LNCAP (cell line): ENCODE measurements around the gene TMEM221.

Source experiments
- CTCF ChIP-seq: fragments of 450-650 bp; IDR thresholded peaks from 2 replicates; pipeline ENCODE4 v1.5.1; 2017; ENCODE audit warnings: mild to moderate bottlenecking

TMEM221 gene

DNA sequence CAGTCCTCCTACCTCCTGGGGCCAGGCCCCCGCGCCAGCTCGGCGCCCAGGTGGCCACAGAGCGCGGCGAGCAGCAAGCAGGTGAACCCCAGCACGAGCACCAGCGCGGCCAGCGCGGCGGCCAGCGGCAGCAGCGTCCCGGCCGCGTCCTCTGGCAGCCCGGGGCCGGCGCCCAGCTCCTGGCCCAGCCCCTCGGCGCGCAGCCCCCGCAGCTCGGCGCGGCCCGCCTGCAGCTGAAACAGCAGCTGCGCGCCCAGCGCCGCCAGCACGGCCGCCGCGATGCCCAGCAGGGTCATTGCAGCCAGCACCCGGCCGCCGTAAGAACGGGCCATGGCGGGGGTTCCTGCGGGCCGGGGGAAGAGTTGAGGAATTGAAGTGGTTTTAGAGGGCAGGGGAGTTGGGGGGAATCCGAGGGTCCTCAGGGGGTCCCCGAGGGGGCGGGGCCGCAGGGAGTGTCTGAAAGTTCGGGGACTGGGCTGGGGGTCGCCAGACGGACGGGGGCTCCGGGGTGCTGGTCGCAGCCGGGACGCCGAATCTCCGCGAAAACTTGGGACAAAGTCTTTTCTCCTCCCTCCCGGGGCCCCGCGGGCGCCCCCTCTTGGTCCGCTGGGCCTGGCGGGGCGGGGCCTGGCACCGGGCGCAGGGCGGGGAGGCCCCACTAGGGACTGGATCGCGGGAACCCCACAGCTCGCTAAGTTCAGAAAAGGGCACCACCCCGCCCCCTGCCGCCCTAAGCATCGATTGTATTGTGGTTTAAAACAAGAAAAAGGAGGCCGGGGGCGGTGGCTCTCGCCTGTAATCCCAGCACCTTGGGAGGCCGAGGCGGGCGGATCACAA is at the start of gene TMEM221:
Gene TMEM221 (minus strand): TSS at position 538 of the 837 bp plus-strand sequence. CDS start 206 bp downstream, at position 332.
- TF ChIP-seq CTCF, result peak; percentile 38

DNA sequence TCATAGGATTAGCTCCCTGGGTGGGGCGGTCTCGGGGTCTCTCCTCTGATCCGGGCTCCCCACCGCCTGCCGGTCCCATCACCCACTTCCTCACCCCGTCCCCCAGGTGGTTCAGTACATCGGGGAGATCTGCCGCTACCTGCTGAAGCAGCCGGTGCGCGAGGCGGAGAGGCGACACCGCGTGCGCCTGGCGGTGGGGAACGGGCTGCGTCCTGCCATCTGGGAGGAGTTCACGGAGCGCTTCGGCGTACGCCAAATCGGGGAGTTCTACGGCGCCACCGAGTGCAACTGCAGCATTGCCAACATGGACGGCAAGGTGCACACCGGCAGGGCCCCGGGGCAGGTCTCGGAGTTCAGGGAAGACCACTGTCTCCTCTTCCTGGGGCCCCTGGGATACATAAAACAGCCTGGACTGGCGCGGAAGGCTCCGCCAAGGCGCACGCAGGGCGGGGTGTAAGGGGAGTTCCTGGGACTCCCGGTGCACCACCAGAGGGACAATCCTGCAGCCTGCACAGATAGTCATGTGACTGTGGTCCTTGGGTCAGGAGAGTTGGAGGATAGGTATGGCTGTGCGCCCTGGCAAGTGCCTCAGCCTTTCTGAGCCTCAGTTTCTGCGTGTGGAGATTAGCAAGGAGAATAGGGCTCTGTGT is 48.8 kb upstream of the TMEM221 start:
- no peak for TF ChIP-seq CTCF

DNA sequence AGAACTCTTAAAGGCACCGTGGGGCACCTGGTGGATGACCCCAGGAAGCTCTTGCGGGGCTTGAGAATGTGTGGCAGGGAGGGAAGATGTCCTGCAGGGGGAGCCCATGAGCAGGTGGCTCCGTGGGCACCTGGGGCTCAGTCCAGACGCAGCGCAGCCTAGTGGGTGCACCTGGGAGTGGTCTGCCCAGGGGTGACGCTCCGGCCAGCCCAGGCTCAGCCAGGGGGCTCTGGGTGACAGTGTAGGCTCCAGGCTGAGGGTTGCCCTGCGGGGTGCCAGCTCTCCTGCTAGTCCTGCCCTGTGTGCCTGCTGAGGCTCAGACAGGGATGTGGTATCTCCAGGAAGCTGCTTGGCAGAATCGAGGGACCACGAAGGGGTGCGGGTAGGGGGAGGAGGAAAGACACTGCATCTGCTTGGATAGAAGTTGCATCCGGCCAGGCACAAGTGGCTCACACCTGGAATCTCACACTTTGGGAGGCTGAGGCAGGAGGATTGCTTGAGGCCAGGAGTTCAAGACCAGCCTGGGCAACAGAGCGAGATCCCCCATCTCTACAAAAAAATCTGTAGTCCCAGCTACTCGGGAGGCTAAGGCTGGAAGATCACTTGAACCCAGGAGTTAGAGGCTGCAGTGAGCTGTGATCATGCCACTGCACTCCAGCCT is 48.0 kb upstream of the TMEM221 start:
- peak; percentile 88 for TF ChIP-seq CTCF

DNA sequence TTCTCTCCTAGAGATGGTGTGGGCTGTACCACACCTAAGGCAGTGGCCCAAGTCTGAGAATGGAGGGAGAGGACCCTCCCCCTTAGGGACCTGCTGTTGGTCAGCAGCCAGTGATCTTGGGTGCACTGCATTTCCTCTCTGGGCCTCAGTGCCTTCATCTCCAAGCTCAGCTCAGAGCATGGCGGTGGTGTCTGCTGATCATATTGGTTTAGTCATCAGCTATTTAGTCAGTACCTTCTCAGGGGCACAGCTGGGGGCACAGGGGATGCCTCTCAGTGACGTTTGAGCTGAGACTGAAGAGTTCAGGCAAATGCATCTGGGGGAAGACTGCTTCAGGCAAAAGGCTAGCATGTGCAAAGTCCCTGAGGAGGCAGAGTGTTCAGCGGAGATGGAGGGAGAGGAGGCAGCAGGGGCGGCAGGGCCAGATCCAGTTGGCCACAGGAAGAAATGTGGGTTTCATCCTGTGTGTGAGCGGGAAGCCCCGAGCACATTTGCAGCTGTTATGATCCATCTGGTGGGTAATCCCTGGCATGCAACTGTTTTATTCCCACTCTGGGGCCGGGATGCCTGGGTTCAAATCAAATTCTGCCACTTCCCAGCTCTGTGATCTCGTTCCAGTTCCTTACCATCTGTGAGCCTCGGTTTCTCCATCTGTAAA is 47.3 kb upstream of the TMEM221 start:
- TF ChIP-seq CTCF, result no peak

DNA sequence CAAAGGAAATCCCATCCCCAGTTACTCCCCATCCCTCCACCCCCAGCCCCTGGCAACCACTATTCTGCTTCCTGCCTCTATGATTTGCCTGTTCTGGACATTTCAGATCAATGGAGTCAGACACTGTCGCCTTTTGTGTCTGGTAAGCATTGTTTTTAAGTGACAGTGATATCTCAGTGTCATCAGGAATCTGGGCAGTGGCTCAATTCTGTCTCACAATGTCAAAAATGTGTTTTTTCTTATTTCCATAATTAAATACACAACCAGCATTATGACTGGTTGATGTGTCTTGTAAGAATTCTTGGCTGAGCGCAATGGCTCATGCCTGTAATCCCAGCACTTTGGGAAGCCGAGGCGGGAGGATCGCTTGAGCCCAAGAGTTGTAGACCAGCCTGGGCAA is 42.8 kb upstream of the TMEM221 start:
- TF ChIP-seq CTCF, result no peak

DNA sequence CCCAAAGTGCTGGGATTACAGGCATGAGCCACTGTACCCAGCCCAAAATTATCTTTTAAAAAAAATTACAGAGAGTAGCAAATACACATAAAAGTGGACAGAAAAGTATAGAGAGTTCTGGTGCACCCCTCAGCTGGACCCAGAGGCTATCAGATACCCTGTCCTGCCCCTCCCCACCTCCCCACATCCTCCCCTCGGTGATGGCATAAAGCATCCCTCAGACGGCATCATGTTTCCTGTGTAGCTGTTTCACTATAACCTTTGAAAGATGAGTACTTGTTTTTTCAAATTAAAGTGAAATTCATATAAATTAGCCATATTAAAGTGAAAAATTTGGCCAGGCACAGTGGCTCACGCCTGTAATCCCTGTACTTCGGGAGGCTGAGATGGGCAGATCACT is 41.9 kb upstream of the TMEM221 start:
- TF ChIP-seq CTCF, result no peak

- no peak for TF ChIP-seq CTCF
These were observed 41.0 kb upstream of the TMEM221 start for GRCh38 chr19:17489392-17490030.
